Progenitor cell of endocrine pancreas (in vitro differentiated cells): ENCODE data around the gene CNOT3. TPM values are rescaled to one million over a fixed set of nuclear protein-coding genes. Genes with fewer than 3 reads are reported as not detected.
A peak's percentile ranks its signal among the peaks of the same experiment; 100 is the strongest.
"Not testable (repeated sequence)": the region's sequence is repeated elsewhere in the genome, so short reads cannot be mapped to it uniquely, and the experiment has no call there.

Experiments used
- DNase-seq: peaks from one replicate; pipeline ENCODE4 v3.0.0; 2021; ENCODE audit warnings: low spot score; ENCODE audit not compliant: unreplicated experiment
- H3K27ac Mint-ChIP-seq: 2 replicates; pipeline ENCODE4 v1.8.0; 2021; ENCODE audit warnings: mild to moderate bottlenecking, moderate library complexity, mixed read lengths
- H3K27me3 Mint-ChIP-seq: 2 replicates; pipeline ENCODE4 v1.8.0; 2021; ENCODE audit warnings: mixed read lengths
- H3K36me3 Mint-ChIP-seq: 2 replicates; pipeline ENCODE4 v1.8.0; 2022; ENCODE audit warnings: mixed read lengths; ENCODE audit not compliant: insufficient read depth
- H3K4me1 Mint-ChIP-seq: 2 replicates; pipeline ENCODE4 v1.8.0; 2021; ENCODE audit warnings: low read depth, mixed read lengths
- H3K4me3 Mint-ChIP-seq: 2 replicates; pipeline ENCODE4 v1.8.0; 2021; ENCODE audit warnings: low read depth, mild to moderate bottlenecking, moderate library complexity, mixed read lengths
- H3K9me3 Mint-ChIP-seq: 2 replicates; pipeline ENCODE4 v1.8.0; 2021; ENCODE audit warnings: low read depth, mixed read lengths
- CTCF ChIP-seq: fragments of 200-600 bp; sonication (generic); IDR thresholded peaks from one replicate; pipeline ENCODE4 v1.5.0; 2021; ENCODE audit warnings: antibody characterized with exemption, mild to moderate bottlenecking; ENCODE audit not compliant: unreplicated experiment
- total RNA-seq: library from RNA; stranded (reverse); gene quantifications from 2 replicates; pipeline ENCODE4 v1.2.1, GENCODE V29; 2021

Gene CNOT3
- total RNA-seq, 1 donor from 2014 or later, result 77.3 TPM

- H3K4me3 Mint-ChIP-seq, result no peak overlapping the region
- H3K9me3 Mint-ChIP-seq, result no peaks in the 10 kb centered on the region
- no peaks in the 10 kb centered on the region for H3K27me3 Mint-ChIP-seq
- no peak for DNase-seq
- TF ChIP-seq CTCF, result no peak
- H3K27ac Mint-ChIP-seq, result no peak overlapping the region
- H3K36me3 Mint-ChIP-seq, result peaks cover 12% of the 10 kb centered on the region
- peaks cover 2% of the 10 kb centered on the region for H3K4me1 Mint-ChIP-seq
Measured at GRCh38 chr19:54178581-54179261, 41.2 kb downstream of the CNOT3 start.

GRCh38 chr19:54179262-54179852 is 41.8 kb downstream of the CNOT3 start:
- H3K4me1 Mint-ChIP-seq, result peaks cover 2% of the 10 kb centered on the region
- TF ChIP-seq CTCF, result no peak

GRCh38 chr19:54179921-54180461 is 42.4 kb downstream of the CNOT3 start:
- TF ChIP-seq CTCF, result peak; percentile 61
- Mint-ChIP-seq H3K4me3 (no peak overlapping the region), H3K36me3 (peaks cover 13% of the 10 kb centered on the region), H3K27me3 (no peaks in the 10 kb centered on the region), H3K9me3 (no peaks in the 10 kb centered on the region), H3K4me1 (peaks cover 2% of the 10 kb centered on the region), H3K27ac (peak overlapping the region; percentile 24)
- DNase-seq, result peak; percentile 59

More at GRCh38 chr19:54179262-54179852, 41.8 kb downstream of the CNOT3 start:
- DNase-seq, result no peak
- Mint-ChIP-seq H3K36me3 (peaks cover 13% of the 10 kb centered on the region), H3K27me3 (no peaks in the 10 kb centered on the region), H3K9me3 (no peaks in the 10 kb centered on the region), H3K4me3 (no peak overlapping the region), H3K27ac (peak overlapping the region; percentile 24)

GRCh38 chr19:54180691-54181091 is 43.1 kb downstream of the CNOT3 start:
- Mint-ChIP-seq H3K4me1 (peaks cover 2% of the 10 kb centered on the region), H3K27me3 (no peaks in the 10 kb centered on the region), H3K36me3 (peaks cover 15% of the 10 kb centered on the region), H3K27ac (no peak overlapping the region), H3K4me3 (no peak overlapping the region), H3K9me3 (no peaks in the 10 kb centered on the region)
- DNase-seq, result no peak
- no peak for TF ChIP-seq CTCF

GRCh38 chr19:54181894-54182293 is 44.3 kb downstream of the CNOT3 start:
- H3K27me3 Mint-ChIP-seq, H3K4me3 Mint-ChIP-seq, DNase-seq, H3K4me1 Mint-ChIP-seq, H3K27ac Mint-ChIP-seq, H3K9me3 Mint-ChIP-seq: not testable (repeated sequence)
- H3K36me3 Mint-ChIP-seq, result peaks cover 16% of the 10 kb centered on the region
